SK-N-SH treated with all-trans-retinoic acid at 6 μM for 48 hours (cell line): ENCODE data around the gene TDRD9.

Experiments used
- ATAC-seq: fragments of 200-7000 bp; cut with Tn5 transposase; 3 replicates; pipeline ENCODE4 v1.9.1; 2020; ENCODE audit warnings: mild to moderate bottlenecking, moderate library complexity
- ARNTL ChIP-seq: fragments of 450-650 bp; formaldehyde crosslinking; IDR thresholded peaks from 2 replicates; pipeline ENCODE4 v1.5.0; 2020; ENCODE audit warnings: low read depth, mild to moderate bottlenecking, moderate library complexity, borderline replicate concordance
- BACH2 ChIP-seq: fragments of 250-450 bp; sonication (Bioruptor Pico); IDR thresholded peaks from 2 replicates; pipeline ENCODE4 v1.9.0; 2021; ENCODE audit warnings: mild to moderate bottlenecking, borderline replicate concordance
- CREB5 ChIP-seq: fragments of 250-450 bp; sonication (Bioruptor Pico); IDR thresholded peaks from 2 replicates; pipeline ENCODE4 v1.5.1; 2020; ENCODE audit warnings: low read depth, mild to moderate bottlenecking, moderate library complexity
- CSDC2 ChIP-seq: fragments of 250-450 bp; sonication (Bioruptor Pico); IDR thresholded peaks from 2 replicates; pipeline ENCODE4 v1.5.0; 2020; ENCODE audit warnings: mild to moderate bottlenecking, moderate library complexity
- ESRRG ChIP-seq: fragments of 250-450 bp; sonication (Bioruptor Pico); IDR thresholded peaks from 2 replicates; pipeline ENCODE4 v1.6.1; 2021; ENCODE audit warnings: mild to moderate bottlenecking
- GLIS3 ChIP-seq: fragments of 250-450 bp; sonication (Bioruptor Pico); IDR thresholded peaks from 2 replicates; pipeline ENCODE4 v1.5.0; 2020; ENCODE audit warnings: mild to moderate bottlenecking, moderate library complexity
- ISL1 ChIP-seq: fragments of 250-450 bp; sonication (Bioruptor Pico); IDR thresholded peaks from 2 replicates; pipeline ENCODE4 v2.1.2; 2022; ENCODE audit warnings: mild to moderate bottlenecking, moderate library complexity
- OSR1 ChIP-seq: fragments of 250-450 bp; sonication (Bioruptor Pico); IDR thresholded peaks from 2 replicates; pipeline ENCODE4 v1.8.0; 2022; ENCODE audit warnings: moderate library complexity, mild to moderate bottlenecking, inconsistent platforms
- POU6F1 ChIP-seq: fragments of 250-450 bp; sonication (Bioruptor Pico); IDR thresholded peaks from 2 replicates; pipeline ENCODE4 v1.8.0; 2021; ENCODE audit warnings: low read depth, mild to moderate bottlenecking, moderate library complexity, borderline replicate concordance
- PPARA ChIP-seq: fragments of 250-450 bp; sonication (Bioruptor Pico); IDR thresholded peaks from 2 replicates; pipeline ENCODE4 v1.5.0; 2020; ENCODE audit warnings: mild to moderate bottlenecking, borderline replicate concordance
- RARB ChIP-seq: fragments of 250-450 bp; sonication (Bioruptor Pico); IDR thresholded peaks from 2 replicates; pipeline ENCODE4 v1.8.0; 2021; ENCODE audit warnings: mild to moderate bottlenecking, moderate library complexity
- SNAI2 ChIP-seq: fragments of 250-450 bp; sonication (Bioruptor Pico); IDR thresholded peaks from 2 replicates; pipeline ENCODE4 v1.5.0; 2020; ENCODE audit warnings: mild to moderate bottlenecking, moderate library complexity
- TCF4 ChIP-seq: fragments of 250-450 bp; sonication (Bioruptor Pico); IDR thresholded peaks from 2 replicates; pipeline ENCODE4 v1.8.0; 2021; ENCODE audit warnings: mild to moderate bottlenecking, moderate library complexity, borderline replicate concordance
- TOX ChIP-seq: fragments of 250-450 bp; sonication (Bioruptor Pico); IDR thresholded peaks from 2 replicates; pipeline ENCODE4 v1.8.0; 2021; ENCODE audit warnings: mild to moderate bottlenecking, moderate library complexity, borderline replicate concordance
- ZC3H10 ChIP-seq: fragments of 250-450 bp; sonication (Bioruptor Pico); IDR thresholded peaks from 2 replicates; pipeline ENCODE4 v1.5.1; 2021; ENCODE audit warnings: mild to moderate bottlenecking, moderate library complexity
- ZFP3 ChIP-seq: fragments of 250-450 bp; sonication (Bioruptor Pico); IDR thresholded peaks from 2 replicates; pipeline ENCODE4 v1.5.0; 2020; ENCODE audit warnings: mild to moderate bottlenecking, moderate library complexity
- ZFP30 ChIP-seq: fragments of 450-650 bp; formaldehyde crosslinking; IDR thresholded peaks from 2 replicates; pipeline ENCODE4 v1.5.0; 2022; ENCODE audit warnings: mild to moderate bottlenecking, moderate library complexity
- ZNF70 ChIP-seq: fragments of 450-650 bp; formaldehyde crosslinking; IDR thresholded peaks from 2 replicates; pipeline ENCODE4 v1.5.0; 2020; ENCODE audit warnings: mild to moderate bottlenecking, moderate library complexity
- ZNF8 ChIP-seq: fragments of 450-650 bp; formaldehyde crosslinking; IDR thresholded peaks from 2 replicates; pipeline ENCODE4 v1.5.0; 2020; ENCODE audit warnings: mild to moderate bottlenecking, moderate library complexity
- TF ChIP-seq, protein P1 (sequence below): fragments of 250-450 bp; sonication (Bioruptor Pico); IDR thresholded peaks from 2 replicates; pipeline ENCODE4 v1.8.0; 2020; ENCODE audit warnings: mild to moderate bottlenecking, moderate library complexity, borderline replicate concordance

TDRD9 gene

DNA sequence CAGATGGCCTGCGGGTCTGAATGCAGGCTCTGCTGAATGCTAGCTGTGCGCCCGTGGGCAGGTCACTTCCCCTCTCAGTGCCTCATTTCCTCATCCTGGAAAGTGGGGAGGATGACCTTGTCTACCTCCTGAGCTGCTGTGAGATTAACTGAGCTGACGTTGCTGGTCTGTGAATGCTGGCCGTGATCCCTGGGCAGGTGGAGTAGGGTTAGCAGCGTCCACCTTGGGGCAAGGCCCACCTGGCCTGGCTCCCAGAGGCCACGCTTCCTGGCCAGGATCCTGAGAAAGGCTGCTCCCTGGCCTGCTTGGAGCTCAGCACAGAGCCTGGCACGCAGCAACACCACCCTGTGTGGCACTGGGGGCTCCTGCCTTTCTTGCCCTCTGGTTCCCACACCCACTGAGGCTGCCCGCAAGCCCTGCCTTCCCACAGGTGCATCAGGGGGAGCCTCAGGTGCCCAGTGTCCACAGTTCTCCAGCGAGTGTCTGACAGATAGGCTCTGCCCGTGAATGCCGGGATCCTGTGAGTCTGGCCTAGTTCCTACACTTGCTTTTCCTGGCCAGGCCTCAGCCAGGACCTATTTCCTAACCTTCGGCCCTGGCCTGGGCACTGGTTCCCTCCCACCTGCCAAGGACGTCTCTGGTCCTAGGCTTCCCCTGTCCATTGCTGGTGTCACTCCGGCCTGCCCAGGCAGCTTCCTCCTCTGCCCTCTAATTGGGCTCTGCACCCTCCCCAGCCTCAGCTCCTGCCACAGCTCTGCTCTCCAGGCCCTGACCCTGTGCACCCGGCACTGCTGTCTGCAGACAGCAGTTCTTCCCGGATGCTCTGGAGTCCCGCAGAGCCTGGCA, 37.2 kb upstream of the TDRD9 start:
- TF ChIP-seq POU6F1 (CRISPR knock-in tag) (no peak), ZC3H10 (CRISPR knock-in tag) (no peak), GLIS3 (CRISPR knock-in tag) (no peak), TOX (CRISPR knock-in tag) (no peak), CREB5 (CRISPR knock-in tag) (no peak), ZNF70 (CRISPR knock-in tag) (no peak), RARB (CRISPR knock-in tag) (no peak), BACH2 (CRISPR knock-in tag) (no peak), CSDC2 (CRISPR knock-in tag) (no peak), ESRRG (CRISPR knock-in tag) (no peak), ISL1 (CRISPR knock-in tag) (no peak), ZNF8 (CRISPR knock-in tag) (no peak), PPARA (CRISPR knock-in tag) (no peak)
- TF ChIP-seq, protein P1, sequence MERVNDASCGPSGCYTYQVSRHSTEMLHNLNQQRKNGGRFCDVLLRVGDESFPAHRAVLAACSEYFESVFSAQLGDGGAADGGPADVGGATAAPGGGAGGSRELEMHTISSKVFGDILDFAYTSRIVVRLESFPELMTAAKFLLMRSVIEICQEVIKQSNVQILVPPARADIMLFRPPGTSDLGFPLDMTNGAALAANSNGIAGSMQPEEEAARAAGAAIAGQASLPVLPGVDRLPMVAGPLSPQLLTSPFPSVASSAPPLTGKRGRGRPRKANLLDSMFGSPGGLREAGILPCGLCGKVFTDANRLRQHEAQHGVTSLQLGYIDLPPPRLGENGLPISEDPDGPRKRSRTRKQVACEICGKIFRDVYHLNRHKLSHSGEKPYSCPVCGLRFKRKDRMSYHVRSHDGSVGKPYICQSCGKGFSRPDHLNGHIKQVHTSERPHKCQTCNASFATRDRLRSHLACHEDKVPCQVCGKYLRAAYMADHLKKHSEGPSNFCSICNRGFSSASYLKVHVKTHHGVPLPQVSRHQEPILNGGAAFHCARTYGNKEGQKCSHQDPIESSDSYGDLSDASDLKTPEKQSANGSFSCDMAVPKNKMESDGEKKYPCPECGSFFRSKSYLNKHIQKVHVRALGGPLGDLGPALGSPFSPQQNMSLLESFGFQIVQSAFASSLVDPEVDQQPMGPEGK, result no peak
- ATAC-seq, result 0 out of 3 replicates have a peak, but pooled peaks have one; percentile 11

GRCh38 chr14:103891667-103892215, 36.5 kb upstream of the TDRD9 start:
- no peak for TF ChIP-seq ZC3H10 (CRISPR knock-in tag)
- TF ChIP-seq POU6F1 (CRISPR knock-in tag), result no peak
- no peak for TF ChIP-seq OSR1
- no peak for TF ChIP-seq TCF4 (CRISPR knock-in tag)
- no peak for TF ChIP-seq CSDC2 (CRISPR knock-in tag)
- no peak for TF ChIP-seq PPARA (CRISPR knock-in tag)
- TF ChIP-seq ZFP3 (CRISPR knock-in tag), result no peak
- ATAC-seq, result no peak

GRCh38 chr14:103892247-103892646, 36.0 kb upstream of the TDRD9 start:
- ATAC-seq, result no peak
- TF ChIP-seq ARNTL (CRISPR knock-in tag) (no peak), ZNF70 (CRISPR knock-in tag) (no peak), ZNF8 (CRISPR knock-in tag) (no peak), SNAI2 (CRISPR knock-in tag) (no peak), CREB5 (CRISPR knock-in tag) (no peak), POU6F1 (CRISPR knock-in tag) (no peak), PPARA (CRISPR knock-in tag) (no peak), BACH2 (CRISPR knock-in tag) (no peak), RARB (CRISPR knock-in tag) (no peak), ESRRG (CRISPR knock-in tag) (no peak), TCF4 (CRISPR knock-in tag) (no peak), TOX (CRISPR knock-in tag) (no peak), ZFP30 (CRISPR knock-in tag) (no peak), OSR1 (no peak)
- TF ChIP-seq, protein P1, result no peak
